ENCODE data around the gene E2F1. TPM values are rescaled to one million over a fixed set of nuclear protein-coding genes. Genes with fewer than 3 reads are reported as not detected.

E2F1 gene
- total and polyA plus RNA-seq, 2 donors (not counting 1 experiment from before 2014, with no cell fraction given) = 2.4 to 2.7 TPM

- TF ChIP-seq CTCF (IDR thresholded peaks at IDR 0.05) = no peak
- TF ChIP-seq EZH2 (IDR thresholded peaks at IDR 0.05; ENCODE audit: borderline replicate concordance, insufficient read depth, low read depth, low read length, poor library complexity, severe bottlenecking) = no peak
- intact Hi-C loops (cut with micrococcal nuclease) = no loop called here
- no peak overlapping the region for H3K4me2 ChIP-seq (replicated peaks; ENCODE audit: low read depth, low read length, poor library complexity, severe bottlenecking)
- H3K27me3 ChIP-seq (replicated peaks in 1 of 4; ENCODE audit: control extremely low read depth in 1 of 4, control insufficient read depth in 3 of 4, insufficient read depth in 4 of 4, low read length in 3 of 4) = no peaks in the 10 kb centered on the region
- 100% methylated on average over 3 of the region's 5 CpGs for WGBS (ENCODE audit: insufficient coverage)
- no peak for ATAC-seq (ENCODE audit: low read depth)
- ChIA-PET POLR2A (interaction anchor here (0.6 kb wide), 1 partner anchor 108 kb away, joined by 3 read pairs; no protein-coding TSS in a partner anchor), CTCF (no interaction called here)
- Mint-ChIP-seq H3K4me3 (no peak overlapping the region), H3K27ac (no peak overlapping the region), H3K4me1 (no peaks in the 10 kb centered on the region), H3K27me3 (no peaks in the 10 kb centered on the region), H3K9me3 (ENCODE audit: insufficient read depth) (no peaks in the 10 kb centered on the region)
- H3K9ac ChIP-seq (ENCODE audit: low read length) = no peak overlapping the region
- DNase-seq = no peak
- no peak overlapping the region for H3K27ac ChIP-seq (ENCODE audit: low read length in 2 of 2)
- H4K20me1 ChIP-seq (ENCODE audit: control insufficient read depth, insufficient read depth, low read length, poor library complexity, severe bottlenecking) = no peaks in the 10 kb centered on the region
- no peaks in the 10 kb centered on the region for H3K4me1 ChIP-seq (ENCODE audit: control insufficient read depth in 2 of 2, insufficient read depth in 2 of 2, low read length in 2 of 2)
- no peaks in the 10 kb centered on the region for H3K36me3 ChIP-seq (replicated peaks in 1 of 2; ENCODE audit: control extremely low read depth in 1 of 2, control insufficient read depth in 1 of 2, extremely low read depth in 1 of 2, insufficient read depth in 2 of 2, low read length in 1 of 2)
- no peaks in the 10 kb centered on the region for H3K79me2 ChIP-seq (ENCODE audit: control insufficient read depth, insufficient read depth, low read length)
- H3K9me3 ChIP-seq (ENCODE audit: control extremely low read depth in 1 of 3, control insufficient read depth in 2 of 3, insufficient read depth in 1 of 3, low read length in 2 of 3) = peaks cover 0 to 3% (median 0%) of the 10 kb centered on the region in 3 donors
- H2AFZ ChIP-seq (ENCODE audit: insufficient read depth, low read depth, low read length, poor library complexity, severe bottlenecking) = no peak overlapping the region
- no peak overlapping the region for H3K4me3 ChIP-seq (ENCODE audit: control extremely low read depth in 1 of 5, extremely low read depth in 1 of 5, insufficient read depth in 1 of 5, low read depth in 2 of 5, low read length in 4 of 5)
Observed at GRCh38 chr20:33693289-33693688, 7.1 kb upstream of the E2F1 start.

DNA sequence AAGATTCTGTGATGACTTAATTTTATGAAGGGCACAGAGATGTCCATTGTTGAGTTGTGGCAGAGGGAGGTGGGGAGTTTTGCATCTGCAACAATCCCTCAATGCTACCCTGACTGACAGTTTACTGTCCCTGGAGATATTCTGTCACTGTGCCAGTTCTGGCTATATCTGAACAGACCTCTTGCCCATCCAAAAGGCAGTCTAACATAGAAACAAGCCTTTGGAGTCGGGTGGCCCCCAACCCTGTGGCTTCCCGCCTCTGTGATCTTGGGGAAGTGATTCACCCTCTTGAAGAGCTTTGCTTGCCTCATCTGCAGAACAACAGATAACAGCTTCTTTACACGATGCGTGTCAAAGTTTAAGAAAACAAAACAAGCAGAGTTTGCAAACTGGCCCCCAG is 3.8 kb upstream of the E2F1 start:
- no peak overlapping the region for H3K4me3 Mint-ChIP-seq
- ATAC-seq (ENCODE audit: low read depth) = no peak

More for the DNA sequence above, 3.8 kb upstream of the E2F1 start:
- H3K27ac ChIP-seq (ENCODE audit: low read length in 2 of 2) = no peak overlapping the region
- TF ChIP-seq CTCF (IDR thresholded peaks at IDR 0.05) = no peak
- TF ChIP-seq EZH2 (IDR thresholded peaks at IDR 0.05; ENCODE audit: borderline replicate concordance, insufficient read depth, low read depth, low read length, poor library complexity, severe bottlenecking) = no peak
- DNase-seq = no peak
- ChIA-PET POLR2A (no interaction called here), CTCF (interaction anchor here (1.2 kb wide), 1 partner anchor 22 kb away, joined by 3 read pairs; no protein-coding TSS in a partner anchor)
- peaks cover 11 to 13% of the 10 kb centered on the region in 2 donors for H3K4me1 ChIP-seq (ENCODE audit: control insufficient read depth in 2 of 2, insufficient read depth in 2 of 2, low read length in 2 of 2)
- WGBS (ENCODE audit: insufficient coverage) = no CpG with 5 or more reads among the region's 4 CpGs
- no peaks in the 10 kb centered on the region for H3K9me3 ChIP-seq (ENCODE audit: control extremely low read depth in 1 of 3, control insufficient read depth in 2 of 3, insufficient read depth in 1 of 3, low read length in 2 of 3)
- no peak overlapping the region for H2AFZ ChIP-seq (ENCODE audit: insufficient read depth, low read depth, low read length, poor library complexity, severe bottlenecking)
- Mint-ChIP-seq H3K4me1 (peaks cover 14% of the 10 kb centered on the region), H3K9me3 (ENCODE audit: insufficient read depth) (no peaks in the 10 kb centered on the region), H3K27ac (peak overlapping the region; percentile 26), H3K27me3 (no peaks in the 10 kb centered on the region)
- no peak overlapping the region for H3K4me3 ChIP-seq (ENCODE audit: control extremely low read depth in 1 of 5, extremely low read depth in 1 of 5, insufficient read depth in 1 of 5, low read depth in 2 of 5, low read length in 4 of 5)
- no peaks in the 10 kb centered on the region for H4K20me1 ChIP-seq (ENCODE audit: control insufficient read depth, insufficient read depth, low read length, poor library complexity, severe bottlenecking)
- no peak overlapping the region for H3K4me2 ChIP-seq (replicated peaks; ENCODE audit: low read depth, low read length, poor library complexity, severe bottlenecking)
- H3K36me3 ChIP-seq (replicated peaks in 1 of 2; ENCODE audit: control extremely low read depth in 1 of 2, control insufficient read depth in 1 of 2, extremely low read depth in 1 of 2, insufficient read depth in 2 of 2, low read length in 1 of 2) = no peaks in the 10 kb centered on the region
- H3K27me3 ChIP-seq (replicated peaks in 1 of 4; ENCODE audit: control extremely low read depth in 1 of 4, control insufficient read depth in 3 of 4, insufficient read depth in 4 of 4, low read length in 3 of 4) = no peaks in the 10 kb centered on the region
- intact Hi-C loops (cut with micrococcal nuclease) = no loop called here
- no peak overlapping the region for H3K9ac ChIP-seq (ENCODE audit: low read length)
- H3K79me2 ChIP-seq (ENCODE audit: control insufficient read depth, insufficient read depth, low read length) = no peaks in the 10 kb centered on the region

Data from B cell (primary cell).